GM18520 (cell line): Measurements from ENCODE around the gene TNNC1.

Experiments used
- ATAC-seq: cut with Tn5 transposase; IDR thresholded peaks from one replicate; pipeline ENCODE4 v1.9.1; 2021; ENCODE audit not compliant: unreplicated experiment

Gene TNNC1

GRCh38 chr3:52453496-52454249 lies at the start of gene TNNC1:
Gene TNNC1 (minus strand): TSS chr3:52454041. CDS start chr3:52454015, 26 bp downstream.
- ATAC-seq: no peak

DNA sequence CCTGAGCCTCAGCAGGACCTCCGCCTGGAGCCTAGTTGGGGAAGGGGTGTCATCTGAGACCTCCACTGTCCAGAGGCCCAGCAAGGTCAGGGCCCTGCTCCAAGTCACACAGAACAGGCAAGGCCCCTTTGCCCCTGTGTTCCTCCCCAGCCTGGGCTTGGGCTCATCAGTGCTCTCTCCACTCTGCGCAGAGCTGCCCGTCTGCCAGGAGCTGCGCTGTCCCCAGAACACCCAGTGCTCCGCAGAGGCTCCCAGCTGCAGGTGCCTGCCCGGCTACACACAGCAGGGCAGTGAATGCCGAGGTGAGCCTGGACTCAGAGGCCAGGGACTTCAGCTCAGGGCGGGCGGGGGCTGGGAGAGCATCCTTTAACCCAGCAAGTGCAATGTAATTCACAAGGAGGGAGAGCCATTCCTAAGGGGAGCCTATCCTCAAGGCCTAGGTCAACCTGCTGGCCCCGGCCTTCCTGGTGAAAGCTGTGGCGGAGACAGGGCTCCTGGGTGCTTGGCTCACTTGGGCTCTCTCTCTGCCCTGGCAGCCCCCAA lies 49.0 kb upstream of the TNNC1 start:
- ATAC-seq: no peak

DNA sequence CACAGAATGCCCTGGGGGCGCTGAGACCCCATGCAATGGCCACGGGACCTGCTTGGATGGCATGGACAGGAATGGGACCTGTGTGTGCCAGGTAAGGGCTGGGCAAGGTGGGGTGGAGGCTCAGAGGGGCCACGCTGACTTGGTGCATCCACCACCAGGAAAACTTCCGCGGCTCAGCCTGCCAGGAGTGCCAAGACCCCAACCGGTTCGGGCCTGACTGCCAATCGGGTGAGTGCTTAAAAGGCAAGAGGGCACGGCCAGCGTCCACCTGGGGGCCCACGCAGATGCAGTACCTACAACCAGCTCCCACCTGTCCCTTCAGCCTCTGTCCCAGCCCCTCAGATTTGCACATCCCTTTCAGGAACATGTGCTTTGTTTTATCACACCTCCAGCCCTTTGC lies 48.2 kb upstream of the TNNC1 start:
- ATAC-seq: no peak

DNA sequence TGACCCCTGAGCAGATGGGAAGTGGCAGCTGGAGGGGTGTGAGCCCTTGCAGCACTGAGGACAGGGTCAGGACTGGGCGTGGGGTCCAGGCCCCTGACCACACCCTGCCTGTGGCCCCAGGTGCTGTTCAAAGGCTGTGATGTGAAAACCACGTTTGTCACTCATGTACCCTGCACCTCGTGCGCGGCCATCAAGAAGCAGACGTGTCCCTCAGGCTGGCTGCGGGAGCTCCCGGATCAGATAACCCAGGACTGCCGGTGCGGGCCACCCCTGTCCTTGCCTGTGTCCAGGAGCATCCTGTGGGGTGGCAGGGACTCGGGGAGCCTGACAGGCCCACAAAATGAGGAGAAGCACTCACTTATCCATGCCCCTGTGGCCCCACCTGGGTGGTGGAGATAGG lies 47.2 kb upstream of the TNNC1 start:
- no peak for ATAC-seq

- ATAC-seq: no peak
Measured at GRCh38 chr3:52498137-52499054, 44.6 kb upstream of the TNNC1 start.

DNA sequence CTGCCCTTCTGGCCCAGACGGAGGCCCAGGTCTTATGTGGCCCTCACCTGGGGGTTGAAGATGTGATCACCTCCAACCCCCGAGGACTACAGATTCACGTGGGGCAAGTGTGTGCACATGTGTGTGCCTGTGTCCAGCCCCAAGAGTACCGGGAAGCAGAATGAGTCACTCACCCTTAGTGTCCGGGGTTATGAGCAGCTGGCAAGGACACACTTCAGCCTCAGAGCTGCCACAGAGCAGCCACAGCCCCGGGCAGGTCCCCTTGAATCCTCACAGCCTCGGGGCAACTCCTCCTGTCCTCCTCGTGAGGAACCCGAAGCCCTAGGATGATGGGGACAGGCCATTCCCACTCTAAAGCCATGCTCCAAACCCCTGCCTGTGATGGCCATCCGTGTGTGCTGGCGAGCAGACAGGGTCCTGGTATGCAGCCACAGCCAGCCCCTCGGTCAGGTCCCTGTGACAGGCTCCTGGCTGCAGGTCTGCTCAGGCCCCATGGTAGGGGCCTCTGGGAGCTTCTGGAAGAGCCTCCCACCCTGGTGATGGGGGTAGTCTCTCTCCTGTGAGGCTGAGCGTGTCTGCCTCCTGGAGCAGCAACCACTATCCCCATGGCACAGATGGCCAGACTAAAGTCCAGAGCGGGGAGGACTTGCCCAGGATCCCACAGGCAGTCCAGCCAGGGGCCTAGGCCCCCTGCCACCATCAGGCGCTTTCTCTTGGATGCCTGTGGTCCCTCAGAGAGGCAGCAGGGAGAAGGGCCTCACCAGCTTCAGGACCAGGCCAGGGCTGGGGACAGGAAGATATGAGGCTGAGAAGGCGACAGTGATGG lies 42.1 kb upstream of the TNNC1 start:
- ATAC-seq: no peak

- no peak for ATAC-seq
Measured at GRCh38 chr3:52494886-52495495, 41.1 kb upstream of the TNNC1 start, which contains the start of gene STAB1. Gene STAB1 (plus strand): TSS chr3:52495338. CDS start chr3:52495414, 76 bp downstream.

DNA sequence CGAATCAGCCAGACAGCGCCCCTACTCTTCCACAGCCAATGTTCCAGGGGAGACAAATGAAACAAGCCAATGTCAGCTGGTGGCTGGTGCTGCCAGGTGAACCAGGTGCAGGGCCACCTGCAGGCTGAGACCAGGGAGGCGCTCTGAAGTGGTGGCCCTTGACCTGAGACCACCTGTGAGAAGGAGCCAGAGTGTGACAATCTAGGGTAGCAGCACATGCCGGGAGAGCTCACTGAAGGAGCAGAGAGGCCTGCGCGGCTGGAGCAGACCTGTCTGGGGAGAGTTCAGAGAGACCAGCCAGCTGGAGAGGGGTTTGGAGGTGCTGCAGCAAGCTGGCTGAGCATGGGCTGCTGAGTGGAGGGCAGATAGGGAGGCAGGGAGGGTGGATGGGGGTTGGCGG lies 40.6 kb upstream of the TNNC1 start:
- ATAC-seq: no peak

DNA sequence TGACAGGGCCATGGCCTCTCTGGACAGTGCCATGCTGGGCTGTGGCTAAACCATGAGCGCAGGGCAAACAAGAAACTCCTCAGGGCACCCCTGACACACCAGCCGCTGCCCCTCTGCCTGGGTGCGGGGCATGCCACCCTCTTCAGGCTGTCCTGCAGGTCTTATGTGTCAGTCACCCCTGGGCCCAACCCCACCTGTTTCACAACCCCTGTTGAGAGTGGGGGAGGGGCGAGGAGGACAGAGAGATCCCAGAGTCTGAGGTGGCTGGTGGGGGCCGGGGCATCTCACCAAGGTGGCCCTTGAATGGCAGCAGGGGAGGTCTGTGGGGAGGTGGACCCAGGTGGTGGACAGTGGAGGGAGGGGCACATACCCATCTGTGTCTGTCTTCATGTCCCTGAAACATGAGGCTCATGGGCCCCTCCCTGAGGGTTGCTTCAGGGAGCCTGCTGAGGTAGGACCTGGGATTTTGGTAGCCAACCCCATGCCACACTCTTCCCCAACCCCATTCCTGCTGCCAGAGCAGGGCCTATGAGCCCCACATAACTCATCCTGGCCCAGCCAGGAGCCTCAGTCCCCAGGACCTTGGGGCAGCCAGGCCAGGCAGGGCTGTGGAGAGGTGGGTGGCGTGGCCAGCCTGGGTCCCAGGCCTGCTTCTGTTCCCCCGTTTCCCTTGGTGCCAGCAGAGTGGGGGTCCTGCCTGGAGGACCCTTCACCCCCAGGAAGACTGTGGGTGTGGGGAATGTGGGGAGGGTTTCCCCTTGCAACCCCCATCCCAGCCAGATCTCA lies 39.6 kb upstream of the TNNC1 start:
- ATAC-seq: no peak

GRCh38 chr3:52492059-52492458 lies 38.2 kb upstream of the TNNC1 start:
- ATAC-seq: no peak

GRCh38 chr3:52490939-52491526 lies 37.2 kb upstream of the TNNC1 start:
- ATAC-seq: no peak

GRCh38 chr3:52490035-52490938 lies 36.4 kb upstream of the TNNC1 start:
- ATAC-seq: no peak

DNA sequence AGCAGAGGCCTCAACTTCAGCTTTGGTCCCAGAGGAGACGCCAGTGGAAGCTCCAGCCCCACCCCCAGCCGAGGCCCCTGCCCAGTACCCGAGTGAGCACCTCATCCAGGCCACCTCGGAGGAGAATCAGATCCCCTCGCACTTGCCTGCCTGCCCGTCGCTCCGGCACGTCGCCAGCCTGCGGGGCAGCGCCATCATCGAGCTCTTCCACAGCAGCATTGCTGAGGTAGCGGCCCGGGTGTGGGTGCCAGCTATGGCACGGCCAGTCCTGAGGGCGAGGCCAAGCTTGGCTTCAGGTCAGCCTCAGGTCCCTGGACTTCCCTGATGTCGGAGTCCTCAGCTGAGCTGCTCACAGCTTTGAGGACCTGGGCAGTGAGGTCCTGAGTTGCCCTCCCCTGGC lies 35.6 kb upstream of the TNNC1 start:
- ATAC-seq: no peak

DNA sequence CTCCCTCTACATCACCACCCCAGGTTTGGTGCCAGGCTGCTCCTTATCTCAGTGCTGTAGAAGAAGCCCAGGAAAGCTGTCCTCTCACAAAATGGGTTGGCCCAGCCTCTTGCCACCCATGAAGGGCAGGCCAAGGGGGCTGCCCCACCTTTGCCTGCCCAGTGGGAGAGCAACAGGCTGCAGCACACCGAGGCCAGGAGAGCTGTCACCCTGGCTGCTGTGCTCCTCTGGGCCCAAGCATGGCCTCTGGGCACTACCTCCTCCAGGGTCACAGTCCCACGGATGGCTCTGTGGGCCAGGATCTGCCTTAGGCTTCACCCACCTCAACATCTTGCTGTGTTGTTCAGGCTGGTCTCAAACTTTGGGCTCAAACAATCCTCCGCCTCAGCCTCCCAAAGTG lies 34.9 kb upstream of the TNNC1 start:
- no peak for ATAC-seq

GRCh38 chr3:52487788-52488691 lies 34.2 kb upstream of the TNNC1 start:
- no peak for ATAC-seq

GRCh38 chr3:52487050-52487787 lies 33.4 kb upstream of the TNNC1 start:
- no peak for ATAC-seq
